Adrenal gland (tissue), 5 donors: Measurements from ENCODE around the gene NELL2.

Experiments used
- POLR2A ChIP-seq, 2 donors: fragments of 450-650 bp; IDR thresholded peaks; one replicate each; pipeline ENCODE4 v1.6.1; 2017; ENCODE audit warnings: antibody characterized with exemption in 2 of 2, mild to moderate bottlenecking in 2 of 2, moderate library complexity in 1 of 2
- TF ChIP-seq, protein P1 (sequence below), 6 experiments: fragments of 450-650 bp in 4 of 6; fragments of 200-600 bp in 2 of 6; sonication (generic) in 1 of 6; IDR thresholded peaks; 1 replicate in 5 of 6; 2 replicates in 1 of 6; pipeline versions ENCODE4 v1.5.1 to v1.8.0; 2016 to 2021; ENCODE audit warnings: antibody characterized with exemption in 6 of 6, mild to moderate bottlenecking in 2 of 6, moderate library complexity in 1 of 6
- donor health status: DM: no; HTN: no; CAD: no.

DNA sequence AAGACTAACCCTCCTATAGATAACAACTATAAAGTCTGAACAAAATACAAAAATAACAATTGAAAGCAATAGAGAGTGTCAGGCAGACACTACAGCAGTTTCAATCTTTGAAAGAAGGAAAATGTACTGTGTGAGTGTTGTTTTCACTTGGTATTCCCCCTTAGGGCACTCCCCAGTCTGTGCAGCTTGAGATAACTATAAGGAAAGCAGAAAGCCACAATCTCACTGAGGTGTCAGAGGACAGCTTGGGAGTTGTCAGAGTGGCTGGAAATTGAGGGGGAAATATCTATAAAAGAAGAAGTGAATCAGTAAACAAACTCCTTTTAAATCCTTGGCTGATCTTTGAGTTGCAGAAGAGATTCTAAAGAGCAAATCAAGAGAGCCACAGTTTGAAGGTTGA, 364.8 kb downstream of the NELL2 start:
- TF ChIP-seq, protein P1, sequence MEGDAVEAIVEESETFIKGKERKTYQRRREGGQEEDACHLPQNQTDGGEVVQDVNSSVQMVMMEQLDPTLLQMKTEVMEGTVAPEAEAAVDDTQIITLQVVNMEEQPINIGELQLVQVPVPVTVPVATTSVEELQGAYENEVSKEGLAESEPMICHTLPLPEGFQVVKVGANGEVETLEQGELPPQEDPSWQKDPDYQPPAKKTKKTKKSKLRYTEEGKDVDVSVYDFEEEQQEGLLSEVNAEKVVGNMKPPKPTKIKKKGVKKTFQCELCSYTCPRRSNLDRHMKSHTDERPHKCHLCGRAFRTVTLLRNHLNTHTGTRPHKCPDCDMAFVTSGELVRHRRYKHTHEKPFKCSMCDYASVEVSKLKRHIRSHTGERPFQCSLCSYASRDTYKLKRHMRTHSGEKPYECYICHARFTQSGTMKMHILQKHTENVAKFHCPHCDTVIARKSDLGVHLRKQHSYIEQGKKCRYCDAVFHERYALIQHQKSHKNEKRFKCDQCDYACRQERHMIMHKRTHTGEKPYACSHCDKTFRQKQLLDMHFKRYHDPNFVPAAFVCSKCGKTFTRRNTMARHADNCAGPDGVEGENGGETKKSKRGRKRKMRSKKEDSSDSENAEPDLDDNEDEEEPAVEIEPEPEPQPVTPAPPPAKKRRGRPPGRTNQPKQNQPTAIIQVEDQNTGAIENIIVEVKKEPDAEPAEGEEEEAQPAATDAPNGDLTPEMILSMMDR (IDR thresholded peaks at IDR 0.05) = no peak
- no peak for TF ChIP-seq POLR2A (IDR thresholded peaks at IDR 0.05)
